Measurements from ENCODE around the gene HMG20A. TPM values are rescaled to one million over a fixed set of nuclear protein-coding genes. Genes with fewer than 3 reads are reported as not detected.

HMG20A gene
- total and polyA plus RNA-seq, 8 donors = 7.8 to 20.5 (median 12.9) TPM

- H3K4me3 ChIP-seq = peak within 1 kb of the TSS; percentile 67 to 94 (median 82)
- DNase-seq (peak; percentile 97 to 100 (median 100)), FAIRE-seq (no peak), ATAC-seq (peak; percentile 95 to 98 (median 96))
- 1% methylated on average over 81 to 92 of the region's 92 CpGs for WGBS, 2 donors
- no peak for TF ChIP-seq CTCF (IDR thresholded peaks at IDR 0.05)
- H3K4me1 ChIP-seq = peaks cover 0 to 36% (median 29%) of the 10 kb centered on the region in 3 donors
- H3K27ac ChIP-seq = peak within 1 kb of the TSS; percentile 82 to 96 (median 88)
- intact Hi-C loops (cut with DNase I) = loop anchor here in 1 of 3 donors (10.0 kb wide), 1 partner anchor 75 kb away; no protein-coding TSS in a partner anchor
- no peaks in the 10 kb centered on the region for H3K36me3 ChIP-seq
- no peaks in the 10 kb centered on the region for H3K9me3 ChIP-seq
- H3K27me3 ChIP-seq = no peaks in the 10 kb centered on the region
These were observed 665 bp upstream of the HMG20A start, which contains the start of gene PEAK1 for GRCh38 chr15:77419836-77420609. Gene PEAK1 (minus strand): TSS chr15:77420104. CDS start chr15:77181926, 238,178 bp downstream.

GRCh38 chr15:77421370-77421700 lies 647 bp downstream of the HMG20A start:
- intact Hi-C loops (cut with DNase I) = loop anchor here in 1 of 3 donors (10.0 kb wide), 1 partner anchor 73 kb away; no protein-coding TSS in a partner anchor
- FAIRE-seq (no peak), DNase-seq (peak in 1 of 6 donors; percentile 4), ATAC-seq (no peak)
- H3K4me1 ChIP-seq = peaks cover 0 to 40% (median 36%) of the 10 kb centered on the region in 3 donors
- H3K27me3 ChIP-seq = no peaks in the 10 kb centered on the region
- peak overlapping the region; percentile 51 to 94 (median 70) for H3K4me3 ChIP-seq
- no peaks in the 10 kb centered on the region for H3K36me3 ChIP-seq
- H3K27ac ChIP-seq = peak overlapping the region in 3 of 4 donors; percentile 82 to 96 (median 89)
- no peaks in the 10 kb centered on the region for H3K9me3 ChIP-seq
- 0 to 1% methylated on average over 3 of the region's 3 CpGs for WGBS, 2 donors
- TF ChIP-seq CTCF (IDR thresholded peaks at IDR 0.05) = no peak

- TF ChIP-seq CTCF (IDR thresholded peaks at IDR 0.05) = no peak
- Histone ChIP-seq H3K4me3 (no peak overlapping the region), H3K36me3 (no peaks in the 10 kb centered on the region), H3K27ac (no peak overlapping the region), H3K27me3 (no peaks in the 10 kb centered on the region), H3K4me1 (peaks cover 0 to 33% (median 24%) of the 10 kb centered on the region in 3 donors), H3K9me3 (no peaks in the 10 kb centered on the region)
- intact Hi-C loops (cut with DNase I) = loop anchor here in 1 of 3 donors (10.0 kb wide), 1 partner anchor 70 kb away; no protein-coding TSS in a partner anchor
- DNase-seq (peak in 1 of 6 donors; percentile 10), FAIRE-seq (no peak), ATAC-seq (peak in 1 of 4 donors; percentile 9)
- WGBS, 2 donors = 28 to 33% methylated on average over 3 of the region's 3 CpGs
These were observed 4.4 kb downstream of the HMG20A start for GRCh38 chr15:77425104-77425503.

- no peaks in the 10 kb centered on the region for H3K27me3 ChIP-seq
- no peak overlapping the region for H3K27ac ChIP-seq
- H3K9me3 ChIP-seq = no peaks in the 10 kb centered on the region
- intact Hi-C loops (cut with DNase I) = loop anchor here in 1 of 3 donors (10.0 kb wide), 1 partner anchor 68 kb away; no protein-coding TSS in a partner anchor
- H3K36me3 ChIP-seq = no peaks in the 10 kb centered on the region
- WGBS, 2 donors = 55 to 66% methylated on average over 1 of the region's 1 CpG
- ATAC-seq = no peak
- FAIRE-seq = no peak
- peaks cover 0 to 33% (median 24%) of the 10 kb centered on the region in 3 donors for H3K4me1 ChIP-seq
- TF ChIP-seq CTCF (IDR thresholded peaks at IDR 0.05) = no peak
- DNase-seq = no peak
- H3K4me3 ChIP-seq = no peak overlapping the region
These were observed 5.7 kb downstream of the HMG20A start for GRCh38 chr15:77426377-77426776.
